Measurements from ENCODE around the gene DENND2A. TPM values are rescaled to one million over a fixed set of nuclear protein-coding genes. Genes with fewer than 3 reads are reported as not detected.

DENND2A gene
- polyA plus RNA-seq, 2 of the 4 experiments (the other 2 are of a cell fraction), result 0.37 to 0.63 TPM

GRCh38 chr7:140485500-140486265 is 154.9 kb downstream of the DENND2A start:
- H3K4me3 ChIP-seq, result no peak overlapping the region
- CTCF ChIA-PET, result interaction anchor here (0.6 to 1.6 kb wide), 4 partner anchors 9 to 167 kb away, joined by 3 to 6 read pairs (median 4); no protein-coding TSS in a partner anchor
- POLR2A ChIA-PET, result no interaction called here
- DNase-seq (ENCODE audit: low read depth in 1 of 2, low spot score in 1 of 2) (peak in 1 of 2 experiments; percentile 22), FAIRE-seq (no peak), ATAC-seq (peak; percentile 46 to 56; a peak in 2 of 6 replicates)
- TF ChIP-seq RAD21 (conservative IDR thresholded peaks at IDR 0.05 in 1 of 2, IDR thresholded peaks at IDR 0.05 in 1 of 2) (no peak), MAFK (IDR thresholded peaks at IDR 0.05; ENCODE audit: partially characterized antibody) (peak; percentile 9), USF2 (IDR thresholded peaks at IDR 0.05) (0 out of 2 replicates have a peak, but pooled peaks have one; percentile 2)
- 79% methylated on average over 14 of the region's 14 CpGs for WGBS (ENCODE audit: missing lambda C conversion rate)
- 0 out of 3 replicates have a peak overlapping the region, but pooled peaks have one; percentile 10 for H3K4me2 ChIP-seq
- peak overlapping the region in 1 of 2 experiments; percentile 53; a peak in 1 of 6 replicates for H3K27ac ChIP-seq
- no peaks in the 10 kb centered on the region for H3K9me3 ChIP-seq
- 0 out of 3 replicates have a peak, but pooled peaks cover 5% of the 10 kb centered on the region for H3K4me1 ChIP-seq

GRCh38 chr7:140484951-140485499 is 155.6 kb downstream of the DENND2A start:
- ChIA-PET POLR2A (no interaction called here), CTCF (interaction anchor here (1.6 kb wide), 1 partner anchor 168 kb away, joined by 6 read pairs; no protein-coding TSS in a partner anchor)
- no peak for DNase-seq (ENCODE audit: low read depth in 1 of 2, low spot score in 1 of 2)
- FAIRE-seq, result no peak
- Histone ChIP-seq H3K9me3 (no peaks in the 10 kb centered on the region), H3K4me3 (no peak overlapping the region), H3K4me1 (0 out of 3 replicates have a peak, but pooled peaks cover 5% of the 10 kb centered on the region), H3K27ac (peak overlapping the region in 1 of 2 experiments; percentile 53; a peak in 1 of 6 replicates), H3K4me2 (no peak overlapping the region)
- ATAC-seq, result no peak; a peak in 1 of 6 replicates
- 71% methylated on average over 5 of the region's 5 CpGs for WGBS (ENCODE audit: missing lambda C conversion rate)
- no peak for TF ChIP-seq POLR2AphosphoS2 (conservative IDR thresholded peaks at IDR 0.05; ENCODE audit: low read length)
- TF ChIP-seq HOXB13 (CRISPR knock-in tag; IDR thresholded peaks at IDR 0.05; ENCODE audit: low read depth), result no peak
- TF ChIP-seq SMC3 (IDR thresholded peaks at IDR 0.05), result no peak
- TF ChIP-seq TP53 (CRISPR knock-in tag; IDR thresholded peaks at IDR 0.05), result no peak
- TF ChIP-seq USF2 (IDR thresholded peaks at IDR 0.05), result no peak
- no peak for TF ChIP-seq GATA3 (IDR thresholded peaks at IDR 0.05; ENCODE audit: borderline replicate concordance)
- no peak for TF ChIP-seq ZSCAN20 (CRISPR knock-in tag; IDR thresholded peaks at IDR 0.05)
- no peak for TF ChIP-seq EP300 (IDR thresholded peaks at IDR 0.05)
- no peak for TF ChIP-seq PHF8 (IDR thresholded peaks at IDR 0.05; ENCODE audit: borderline replicate concordance, low read depth)
- no peak for TF ChIP-seq RARB (CRISPR knock-in tag; IDR thresholded peaks at IDR 0.05)

GRCh38 chr7:140484479-140484878 is 156.1 kb downstream of the DENND2A start:
- H3K9me3 ChIP-seq, result no peaks in the 10 kb centered on the region
- H3K4me3 ChIP-seq, result no peak overlapping the region
- 0 out of 3 replicates have a peak, but pooled peaks cover 5% of the 10 kb centered on the region for H3K4me1 ChIP-seq
- ChIA-PET CTCF (no interaction called here), POLR2A (no interaction called here)
- no peak for DNase-seq (ENCODE audit: low read depth in 1 of 2, low spot score in 1 of 2)
- 68% methylated on average over 3 of the region's 3 CpGs for WGBS (ENCODE audit: missing lambda C conversion rate)
- no peak for FAIRE-seq
- no peak for ATAC-seq
- no peak overlapping the region for H3K27ac ChIP-seq
- H3K4me2 ChIP-seq, result no peak overlapping the region
- TF ChIP-seq CHD2 (IDR thresholded peaks at IDR 0.05; ENCODE audit: low read length, partially characterized antibody) (no peak), USF2 (IDR thresholded peaks at IDR 0.05) (no peak), MAZ (IDR thresholded peaks at IDR 0.05; ENCODE audit: borderline replicate concordance, low read depth, low read length) (no peak), FOSL2 (IDR thresholded peaks at IDR 0.05) (no peak), FOSL2 (CRISPR knock-in tag; IDR thresholded peaks at IDR 0.05) (no peak), SREBF2 (IDR thresholded peaks at IDR 0.05) (no peak), SMC3 (IDR thresholded peaks at IDR 0.05) (no peak), RFX5 (IDR thresholded peaks at IDR 0.05) (no peak), GATA3 (IDR thresholded peaks at IDR 0.05; ENCODE audit: borderline replicate concordance) (no peak), RCOR1 (IDR thresholded peaks at IDR 0.05; ENCODE audit: low read depth, low read length) (no peak), JUN (IDR thresholded peaks at IDR 0.05) (no peak), EHMT2 (IDR thresholded peaks at IDR 0.05; ENCODE audit: low read depth) (no peak), TP53 (CRISPR knock-in tag; IDR thresholded peaks at IDR 0.05) (no peak), NR3C1 (IDR thresholded peaks at IDR 0.05) (no peak), ATOH8 (CRISPR knock-in tag; IDR thresholded peaks at IDR 0.05; ENCODE audit: low read depth) (no peak), CTCF (IDR thresholded peaks at IDR 0.05) (no peak), BHLHE40 (IDR thresholded peaks at IDR 0.05; ENCODE audit: low read depth, low read length) (no peak)

Data from A549 (cell line).